Suprapubic skin (tissue), 4 donors: ENCODE measurements around the gene FOXK2. TPM values are rescaled to one million over a fixed set of nuclear protein-coding genes. Genes with fewer than 3 reads are reported as not detected.

Source experiments
- DNase-seq, 2 donors: peaks; one replicate each; pipeline ENCODE4 v3.0.0-alpha.2; 2019; ENCODE audit warnings: low spot score in 2 of 2
- H3K27ac ChIP-seq: fragments of 200-600 bp; sonication (generic); one replicate; pipeline ENCODE4 v1.5.1; 2019
- H3K27me3 ChIP-seq: fragments of 200-600 bp; sonication (generic); one replicate; pipeline ENCODE4 v1.5.1; 2019
- H3K36me3 ChIP-seq: fragments of 200-600 bp; sonication (generic); one replicate; pipeline ENCODE4 v1.5.1; 2019
- H3K4me1 ChIP-seq: fragments of 200-600 bp; sonication (generic); one replicate; pipeline ENCODE4 v1.5.1; 2019
- H3K4me3 ChIP-seq: fragments of 200-600 bp; sonication (generic); one replicate; pipeline ENCODE4 v1.5.1; 2019; ENCODE audit warnings: mild to moderate bottlenecking
- H3K9me3 ChIP-seq: fragments of 200-600 bp; sonication (generic); one replicate; pipeline ENCODE4 v1.5.1; 2019
- CTCF ChIP-seq, 2 donors: fragments of 200-600 bp in 1 of 2; fragments of 450-650 bp in 1 of 2; sonication (generic) in 1 of 2; IDR thresholded peaks; one replicate each; pipeline ENCODE4 v1.5.1; 2016 to 2019; ENCODE audit warnings: antibody characterized with exemption in 2 of 2, mild to moderate bottlenecking in 1 of 2, moderate library complexity in 1 of 2
- EP300 ChIP-seq: sonication (generic); formaldehyde crosslinking; IDR thresholded peaks from one replicate; pipeline ENCODE4 v1.6.1; 2017; ENCODE audit warnings: antibody characterized with exemption
- POLR2A ChIP-seq, 2 donors: fragments of 450-650 bp; IDR thresholded peaks; one replicate each; pipeline ENCODE4 v1.6.1; 2017; ENCODE audit warnings: antibody characterized with exemption in 2 of 2, mild to moderate bottlenecking in 2 of 2, moderate library complexity in 2 of 2
- POLR2AphosphoS5 ChIP-seq, 3 donors: sonication (generic); formaldehyde crosslinking; IDR thresholded peaks; one replicate each; pipeline ENCODE4 v1.6.1; 2017; ENCODE audit warnings: antibody characterized with exemption in 3 of 3
- WGBS: methylation state at CpG from one replicate; pipeline ENCODE4 v1.1.5; 2018; 5-methylcytosine and 5-hydroxymethylcytosine counted together
- total RNA-seq, 4 donors: library from RNA; depleted of rRNA; stranded (reverse); fragments of >200 nt; gene quantifications; one replicate each; pipeline ENCODE4 v1.1.0, GENCODE V29; 2016

Gene FOXK2
- total RNA-seq, 4 donors from 2014 or later, result 62.7 to 94.5 (median 78.4) TPM

GRCh38 chr17:82627405-82627804, 107.9 kb downstream of the FOXK2 start:
- H3K27me3 ChIP-seq, result no peaks in the 10 kb centered on the region
- H3K4me1 ChIP-seq, result peaks cover 15% of the 10 kb centered on the region
- no peak for DNase-seq
- peak overlapping the region; percentile 11 for H3K27ac ChIP-seq
- no peaks in the 10 kb centered on the region for H3K9me3 ChIP-seq
- TF ChIP-seq POLR2A (IDR thresholded peaks at IDR 0.05) (no peak), EP300 (no peak), POLR2AphosphoS5 (IDR thresholded peaks at IDR 0.05) (no peak), CTCF (IDR thresholded peaks at IDR 0.05) (no peak)
- peak overlapping the region; percentile 19 for H3K4me3 ChIP-seq
- 66% methylated on average over 21 of the region's 21 CpGs for WGBS
- peaks cover 79% of the 10 kb centered on the region for H3K36me3 ChIP-seq

GRCh38 chr17:82629748-82630147, 110.2 kb downstream of the FOXK2 start:
- no peak for DNase-seq
- H3K27ac ChIP-seq, result no peak overlapping the region
- H3K9me3 ChIP-seq, result no peaks in the 10 kb centered on the region
- no peak for TF ChIP-seq POLR2AphosphoS5 (IDR thresholded peaks at IDR 0.05)
- H3K4me3 ChIP-seq, result no peak overlapping the region
- no peaks in the 10 kb centered on the region for H3K27me3 ChIP-seq
- H3K4me1 ChIP-seq, result peaks cover 15% of the 10 kb centered on the region
- 87% methylated on average over 8 of the region's 8 CpGs for WGBS
- peaks cover 62% of the 10 kb centered on the region for H3K36me3 ChIP-seq

- 89% methylated on average over 12 of the region's 12 CpGs for WGBS
- peaks cover 58% of the 10 kb centered on the region for H3K36me3 ChIP-seq
- no peaks in the 10 kb centered on the region for H3K9me3 ChIP-seq
- no peak overlapping the region for H3K4me3 ChIP-seq
- no peak overlapping the region for H3K27ac ChIP-seq
- TF ChIP-seq POLR2AphosphoS5 (IDR thresholded peaks at IDR 0.05), result no peak
- no peak for TF ChIP-seq CTCF (IDR thresholded peaks at IDR 0.05)
- no peak for TF ChIP-seq EP300
- TF ChIP-seq POLR2A (IDR thresholded peaks at IDR 0.05), result no peak
- peaks cover 15% of the 10 kb centered on the region for H3K4me1 ChIP-seq
- no peak for DNase-seq
- no peaks in the 10 kb centered on the region for H3K27me3 ChIP-seq
Observed at GRCh38 chr17:82630212-82630611, 110.7 kb downstream of the FOXK2 start.

- Histone ChIP-seq H3K27ac (no peak overlapping the region), H3K4me3 (no peak overlapping the region), H3K27me3 (no peaks in the 10 kb centered on the region), H3K4me1 (peaks cover 15% of the 10 kb centered on the region), H3K36me3 (peaks cover 44% of the 10 kb centered on the region), H3K9me3 (no peaks in the 10 kb centered on the region)
- 67% methylated on average over 6 of the region's 6 CpGs for WGBS
- DNase-seq, result no peak
- no peak for TF ChIP-seq POLR2A (IDR thresholded peaks at IDR 0.05)
- TF ChIP-seq POLR2AphosphoS5 (IDR thresholded peaks at IDR 0.05), result no peak
- no peak for TF ChIP-seq EP300
Observed at GRCh38 chr17:82631544-82631943, 112.0 kb downstream of the FOXK2 start.

GRCh38 chr17:82632451-82632850, 112.9 kb downstream of the FOXK2 start:
- Histone ChIP-seq H3K27me3 (no peaks in the 10 kb centered on the region), H3K4me1 (peaks cover 8% of the 10 kb centered on the region), H3K27ac (no peak overlapping the region), H3K9me3 (no peaks in the 10 kb centered on the region), H3K4me3 (no peak overlapping the region), H3K36me3 (peaks cover 38% of the 10 kb centered on the region)
- DNase-seq, result no peak
- WGBS, result 88% methylated on average over 8 of the region's 8 CpGs
- TF ChIP-seq CTCF (IDR thresholded peaks at IDR 0.05), result no peak
- TF ChIP-seq POLR2A (IDR thresholded peaks at IDR 0.05), result no peak
- TF ChIP-seq EP300, result no peak
- TF ChIP-seq POLR2AphosphoS5 (IDR thresholded peaks at IDR 0.05), result no peak

GRCh38 chr17:82633343-82633742, 113.8 kb downstream of the FOXK2 start:
- H3K27ac ChIP-seq, result no peak overlapping the region
- peaks cover 33% of the 10 kb centered on the region for H3K36me3 ChIP-seq
- no peak overlapping the region for H3K4me3 ChIP-seq
- no peak for TF ChIP-seq POLR2A (IDR thresholded peaks at IDR 0.05)
- TF ChIP-seq EP300, result no peak
- no peak for TF ChIP-seq POLR2AphosphoS5 (IDR thresholded peaks at IDR 0.05)
- H3K9me3 ChIP-seq, result no peaks in the 10 kb centered on the region
- H3K4me1 ChIP-seq, result no peaks in the 10 kb centered on the region
- DNase-seq, result no peak
- no peaks in the 10 kb centered on the region for H3K27me3 ChIP-seq
